ENCODE measurements around the gene HEPHL1.
A peak's percentile ranks its signal among the peaks of the same experiment; 100 is the strongest.
"Not testable (repeated sequence)": the region's sequence is repeated elsewhere in the genome, so short reads cannot be mapped to it uniquely, and the experiment has no call there.

Gene HEPHL1

DNA sequence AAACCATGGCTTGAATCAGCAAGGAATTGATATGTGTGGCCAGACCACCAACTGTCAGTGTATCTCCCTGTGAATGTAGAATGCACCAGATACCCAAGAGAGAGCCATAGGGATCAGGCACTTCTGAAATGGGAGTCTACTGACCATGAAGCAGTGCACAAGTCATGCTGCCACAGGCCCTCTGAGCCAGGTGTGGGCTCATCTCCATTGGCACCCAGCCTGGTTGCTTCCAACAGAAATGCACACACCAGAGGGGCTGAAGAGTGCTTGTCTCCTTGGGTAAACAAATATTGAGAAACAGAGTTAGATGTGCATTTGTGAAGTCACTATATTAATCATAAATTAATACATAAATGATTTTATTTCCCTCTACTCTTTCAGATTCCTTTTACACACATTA, 79.1 kb downstream of the HEPHL1 start:
- DNase-seq (ENCODE audit: low spot score in 2 of 2) (no peak), ATAC-seq (no peak)
- Mint-ChIP-seq H3K36me3 (no peaks in the 10 kb centered on the region), H3K4me1 (no peaks in the 10 kb centered on the region), H3K4me3 (no peak overlapping the region), H3K27ac (no peak overlapping the region), H3K9me3 (peaks cover 18% of the 10 kb centered on the region)

DNA sequence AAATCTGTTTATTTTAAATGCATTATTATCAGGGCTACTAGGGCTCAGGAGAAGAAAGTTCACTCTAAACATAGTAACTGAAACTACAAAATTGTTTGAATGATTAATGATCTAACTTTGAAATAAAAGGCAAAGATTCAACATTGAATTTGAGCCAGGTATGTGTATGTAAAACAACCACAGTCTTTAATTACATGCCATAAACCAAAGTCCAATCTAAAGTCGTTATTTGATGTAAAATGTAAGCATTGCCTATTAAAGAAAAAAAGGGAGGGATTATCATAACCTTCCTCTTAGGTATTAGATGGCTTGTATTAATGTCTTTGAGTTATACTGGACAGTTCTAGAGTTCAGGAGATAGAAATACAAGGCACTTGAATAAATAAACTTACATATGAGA, 82.3 kb downstream of the HEPHL1 start:
- DNase-seq (ENCODE audit: low spot score in 2 of 2) (no peak), ATAC-seq (no peak)
- Mint-ChIP-seq H3K36me3 (no peaks in the 10 kb centered on the region), H3K27ac (no peak overlapping the region), H3K4me1 (no peaks in the 10 kb centered on the region), H3K9me3 (peaks cover 5% of the 10 kb centered on the region), H3K4me3 (no peak overlapping the region)

DNA sequence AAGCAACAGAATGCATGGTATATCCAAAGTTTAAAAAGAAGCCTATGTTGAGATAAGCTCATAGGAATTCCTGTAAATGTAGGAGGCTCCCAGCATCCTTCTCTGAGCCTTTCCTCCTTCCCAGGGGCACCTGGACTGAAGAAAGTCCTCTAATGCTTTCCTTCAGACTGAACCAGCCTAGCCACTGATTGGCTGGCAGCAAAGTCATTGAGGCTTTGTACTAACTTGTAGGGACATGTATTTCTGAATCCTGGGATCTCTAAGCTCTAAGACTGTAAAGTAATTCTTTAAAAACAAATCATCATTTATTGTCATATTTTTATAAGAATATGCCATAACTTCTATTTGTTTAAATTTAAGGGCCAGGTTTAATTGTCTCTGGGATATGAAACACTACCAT, 83.6 kb downstream of the HEPHL1 start:
- DNase-seq (ENCODE audit: low spot score in 2 of 2) (no peak), ATAC-seq (no peak)
- Mint-ChIP-seq H3K27ac (no peak overlapping the region), H3K9me3 (peaks cover 3% of the 10 kb centered on the region), H3K4me1 (no peaks in the 10 kb centered on the region), H3K36me3 (no peaks in the 10 kb centered on the region), H3K4me3 (no peak overlapping the region)

DNA sequence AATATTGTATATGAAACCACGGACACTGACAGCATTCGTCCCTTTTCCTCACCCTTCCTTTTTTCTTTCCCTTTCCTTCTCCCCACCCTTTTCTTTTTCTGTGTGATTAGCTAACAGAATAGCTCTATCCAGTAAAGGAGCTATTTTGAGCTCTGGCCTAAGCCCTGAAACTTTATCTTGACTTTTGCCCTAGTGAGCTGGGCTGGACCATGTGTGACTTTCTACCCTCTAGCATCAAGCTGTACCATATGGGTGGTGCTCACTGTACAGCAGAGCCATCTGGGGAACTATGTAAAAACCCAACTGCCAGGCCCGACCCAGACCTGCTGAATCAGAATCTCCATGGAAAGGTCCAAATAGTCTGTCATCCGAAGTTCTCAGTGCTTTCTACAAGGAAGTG, 85.6 kb downstream of the HEPHL1 start:
- ATAC-seq (no peak), DNase-seq (ENCODE audit: low spot score in 2 of 2) (no peak)
- H3K4me1 Mint-ChIP-seq = no peaks in the 10 kb centered on the region
- no peak overlapping the region for H3K4me3 Mint-ChIP-seq
- H3K27ac Mint-ChIP-seq = no peak overlapping the region
- no peaks in the 10 kb centered on the region for H3K36me3 Mint-ChIP-seq
- H3K9me3 Mint-ChIP-seq = peaks cover under 1% of the 10 kb centered on the region

DNA sequence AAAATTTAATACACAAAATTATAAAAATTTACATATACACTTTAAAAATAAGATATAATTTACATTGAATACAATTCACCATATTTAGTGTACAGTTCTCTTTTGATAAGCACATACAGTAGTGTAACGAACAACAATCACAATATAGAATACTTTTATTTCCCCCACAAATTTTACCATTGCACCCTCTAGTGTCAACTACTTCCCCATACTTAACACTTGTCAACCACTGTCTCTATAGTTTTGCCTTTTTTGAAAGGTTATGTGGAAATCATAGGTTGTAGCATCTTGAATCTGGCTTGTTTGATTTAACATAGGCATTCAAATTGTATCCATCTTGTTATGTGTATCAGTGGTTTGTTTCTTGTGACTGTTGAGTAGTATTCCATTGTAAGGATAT, 86.2 kb downstream of the HEPHL1 start:
- H3K27ac Mint-ChIP-seq = no peak overlapping the region
- H3K4me1 Mint-ChIP-seq = no peaks in the 10 kb centered on the region
- no peaks in the 10 kb centered on the region for H3K36me3 Mint-ChIP-seq
- ATAC-seq (no peak), DNase-seq (ENCODE audit: low spot score in 2 of 2) (no peak)
- H3K9me3 Mint-ChIP-seq = no peaks in the 10 kb centered on the region
- no peak overlapping the region for H3K4me3 Mint-ChIP-seq

DNA sequence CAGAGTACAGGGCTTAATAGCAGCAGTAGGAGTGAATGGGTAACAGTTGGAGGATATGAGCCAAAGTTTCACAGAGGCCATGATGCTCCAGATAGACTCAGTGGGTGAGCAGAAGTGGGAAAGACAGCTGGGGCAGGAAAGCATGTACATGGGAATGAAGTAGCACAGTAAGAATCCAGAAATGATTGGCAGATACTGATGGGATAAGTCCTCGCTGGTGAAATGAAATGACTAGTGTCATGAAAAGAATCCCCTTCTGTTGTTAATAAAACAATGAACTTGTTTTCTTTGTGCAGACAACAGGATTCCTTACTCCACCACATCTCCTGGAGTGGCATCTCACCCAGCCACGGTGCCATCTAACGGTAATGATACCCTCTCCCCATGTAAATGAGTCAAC, 90.1 kb downstream of the HEPHL1 start:
- H3K4me1 Mint-ChIP-seq = no peaks in the 10 kb centered on the region
- H3K36me3 Mint-ChIP-seq = no peaks in the 10 kb centered on the region
- no peak for DNase-seq (ENCODE audit: low spot score in 2 of 2)
- no peak overlapping the region for H3K4me3 Mint-ChIP-seq
- no peak overlapping the region for H3K27ac Mint-ChIP-seq
- no peak for ATAC-seq
- H3K9me3 Mint-ChIP-seq = no peaks in the 10 kb centered on the region

DNA sequence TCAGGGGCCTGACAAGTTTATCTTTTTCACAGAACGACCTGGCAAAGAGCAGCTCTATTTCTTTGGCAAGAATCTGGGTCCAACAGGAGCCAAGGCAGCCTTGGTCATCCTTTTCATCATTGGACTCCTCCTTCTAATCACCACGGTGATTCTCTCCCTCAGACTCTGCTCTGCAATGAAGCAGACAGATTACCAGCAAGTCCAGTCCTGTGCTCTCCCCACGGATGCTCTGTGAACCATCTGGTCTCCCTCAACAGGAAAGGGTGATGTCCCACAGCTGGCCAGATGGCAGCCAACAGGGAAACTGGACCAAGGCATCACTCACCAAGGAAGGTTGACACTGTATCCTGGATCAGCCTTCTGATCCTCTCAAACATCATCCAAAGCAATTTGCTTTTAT, 90.5 kb downstream of the HEPHL1 start:
- Mint-ChIP-seq H3K9me3 (no peaks in the 10 kb centered on the region), H3K36me3 (no peaks in the 10 kb centered on the region), H3K27ac (no peak overlapping the region), H3K4me3 (no peak overlapping the region), H3K4me1 (no peaks in the 10 kb centered on the region)
- DNase-seq (ENCODE audit: low spot score in 2 of 2) = no peak
- no peak for ATAC-seq

DNA sequence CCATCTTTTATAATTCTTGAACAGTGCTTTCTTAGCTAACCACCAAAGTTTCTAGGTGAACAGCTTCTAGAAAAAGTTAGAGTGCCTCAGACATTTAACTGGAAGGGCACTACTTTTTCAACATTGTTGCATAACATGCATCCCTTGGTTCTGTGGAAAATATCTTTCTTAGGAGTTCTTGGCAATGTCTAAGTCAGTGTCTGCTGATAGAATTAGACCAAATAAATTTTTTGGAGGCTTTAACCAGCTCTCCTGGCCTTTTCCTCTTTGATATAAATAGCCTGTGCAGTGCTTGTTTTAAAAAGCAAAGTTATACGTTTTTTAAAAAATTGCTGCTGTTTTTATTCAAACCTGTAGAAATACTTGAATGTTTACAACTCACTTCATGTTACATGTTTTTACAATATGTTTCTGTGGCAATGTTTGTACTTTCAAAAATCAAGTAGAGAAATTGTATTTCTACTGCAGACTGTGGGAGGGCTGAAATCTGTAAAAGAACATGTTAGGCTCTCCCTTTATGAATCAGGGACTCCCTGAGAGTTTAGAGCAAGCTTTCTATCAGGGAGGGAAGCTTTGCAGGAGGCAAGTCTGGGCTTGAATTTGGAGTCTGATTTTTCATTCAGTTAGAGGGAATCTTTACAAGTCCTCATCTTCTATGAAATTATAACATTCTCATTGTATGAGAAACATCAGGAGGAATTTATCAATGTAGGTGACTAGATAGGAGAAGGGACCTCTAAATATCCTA, 91.2 kb downstream of the HEPHL1 start:
- DNase-seq (ENCODE audit: low spot score in 2 of 2) (no peak), ATAC-seq (no peak)
- Mint-ChIP-seq H3K4me3 (no peak overlapping the region), H3K9me3 (no peaks in the 10 kb centered on the region), H3K36me3 (no peaks in the 10 kb centered on the region), H3K27ac (no peak overlapping the region), H3K4me1 (no peaks in the 10 kb centered on the region)

DNA sequence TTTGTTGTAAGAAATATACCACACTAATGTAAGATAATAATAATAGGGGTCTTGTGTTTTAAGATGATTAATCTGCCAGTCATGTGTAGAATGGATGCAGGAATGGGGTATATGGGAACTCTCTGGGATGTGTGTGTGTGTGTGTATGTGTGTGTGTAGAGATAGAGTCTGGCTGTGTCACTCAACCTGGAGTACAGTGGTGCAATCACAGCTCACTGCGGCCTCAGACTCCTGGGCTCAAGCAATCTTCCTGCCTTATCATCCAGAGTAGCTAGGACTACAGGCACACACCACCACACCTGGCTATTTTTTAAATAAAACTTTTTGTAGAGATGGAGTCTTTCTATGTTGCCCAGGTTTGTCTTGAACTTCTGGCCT, 96.0 kb downstream of the HEPHL1 start:
- Mint-ChIP-seq H3K27ac (no peak overlapping the region), H3K4me1 (no peaks in the 10 kb centered on the region), H3K9me3 (no peaks in the 10 kb centered on the region), H3K36me3 (no peaks in the 10 kb centered on the region), H3K4me3 (no peak overlapping the region)
- DNase-seq (ENCODE audit: low spot score in 2 of 2) = no peak
- no peak for ATAC-seq

DNA sequence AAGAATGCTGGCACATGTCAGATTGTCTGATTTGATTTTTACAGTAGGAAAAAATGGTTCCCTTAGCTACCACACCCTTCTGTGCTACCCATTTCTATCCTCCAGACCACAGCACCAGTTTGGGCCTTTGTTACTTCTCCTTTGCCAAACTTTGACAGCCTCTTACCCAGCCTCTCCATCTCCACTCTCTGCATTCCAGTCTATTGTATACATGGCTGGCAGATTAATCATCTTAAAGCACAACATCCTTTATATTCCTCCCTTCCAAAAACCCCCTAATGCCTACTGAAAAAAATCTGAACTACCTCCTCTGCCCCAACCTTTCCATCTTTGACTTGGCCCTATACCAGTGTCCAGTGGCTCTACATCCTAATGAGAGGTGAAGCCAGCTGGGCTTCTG, 96.7 kb downstream of the HEPHL1 start:
- Mint-ChIP-seq H3K36me3 (no peaks in the 10 kb centered on the region), H3K9me3 (no peaks in the 10 kb centered on the region), H3K4me1 (no peaks in the 10 kb centered on the region), H3K27ac (no peak overlapping the region), H3K4me3 (no peak overlapping the region)
- DNase-seq (ENCODE audit: low spot score in 2 of 2) (no peak), ATAC-seq (no peak)

DNA sequence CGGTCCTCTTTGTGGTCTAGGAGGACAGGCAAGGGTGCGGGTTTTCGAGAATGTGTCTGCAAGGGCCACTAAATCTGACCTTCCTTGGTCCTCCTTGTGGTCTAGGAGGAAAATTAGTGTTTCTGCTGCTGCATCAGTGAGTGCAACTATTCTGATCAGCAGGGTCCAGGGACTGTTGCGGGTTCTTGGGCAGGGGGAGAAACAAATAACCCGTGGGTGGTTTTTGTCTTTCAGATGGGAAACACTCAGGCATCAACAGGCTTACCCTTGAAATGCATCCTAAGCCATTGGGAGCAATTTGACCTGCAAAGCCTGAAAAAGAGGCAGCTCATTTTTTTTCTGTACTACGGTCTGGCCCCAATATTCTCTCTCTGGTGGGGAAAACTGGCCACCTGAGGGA, 98.5 kb downstream of the HEPHL1 start:
- ATAC-seq; H3K27ac Mint-ChIP-seq; DNase-seq (ENCODE audit: low spot score in 2 of 2); H3K4me3 Mint-ChIP-seq; H3K36me3 Mint-ChIP-seq; H3K4me1 Mint-ChIP-seq; H3K9me3 Mint-ChIP-seq: not testable (repeated sequence)

DNA sequence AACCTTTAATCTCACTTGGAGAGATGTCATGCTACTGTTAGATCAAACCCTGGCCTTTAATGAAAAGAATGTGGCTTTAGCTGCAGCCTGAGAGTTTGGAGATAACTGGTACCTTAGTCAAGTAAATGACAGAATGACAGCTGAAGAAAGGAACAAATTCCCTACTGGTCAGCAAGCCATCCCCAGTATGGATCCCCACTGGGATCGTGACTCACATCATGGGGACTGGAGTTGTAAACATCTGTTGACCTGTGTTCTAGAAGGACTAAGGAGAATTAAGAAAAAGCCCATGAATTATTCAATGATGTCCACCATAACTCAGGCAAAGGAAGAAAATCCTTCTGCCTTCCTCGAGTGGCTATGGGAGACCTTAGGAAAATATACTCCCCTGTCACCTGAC, 99.4 kb downstream of the HEPHL1 start:
- H3K9me3 Mint-ChIP-seq; ATAC-seq; H3K36me3 Mint-ChIP-seq; H3K27ac Mint-ChIP-seq; H3K4me3 Mint-ChIP-seq; DNase-seq (ENCODE audit: low spot score in 2 of 2); H3K4me1 Mint-ChIP-seq: not testable (repeated sequence)

DNA sequence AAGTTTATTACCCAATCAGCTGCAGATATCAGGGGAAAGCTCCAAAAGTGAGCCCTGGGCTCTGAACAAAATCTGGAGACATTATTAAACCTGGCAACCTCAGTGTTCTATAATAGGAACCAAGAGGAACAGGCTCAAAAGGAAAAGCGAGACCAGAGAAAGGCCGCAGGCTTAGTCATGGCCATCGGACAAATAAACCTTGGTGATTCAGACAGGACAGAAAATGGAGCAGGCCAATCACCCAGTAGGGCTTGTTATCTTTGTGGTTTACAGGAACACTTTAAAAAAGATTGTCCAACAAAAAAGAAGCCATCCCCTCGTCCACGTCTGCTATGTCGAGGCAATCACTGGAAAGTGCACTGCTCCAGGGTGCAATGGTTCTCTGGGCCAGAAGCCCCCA, 99.8 kb downstream of the HEPHL1 start:
- DNase-seq (ENCODE audit: low spot score in 2 of 2) = no peak
- H3K27ac Mint-ChIP-seq = no peak overlapping the region
- no peaks in the 10 kb centered on the region for H3K36me3 Mint-ChIP-seq
- no peaks in the 10 kb centered on the region for H3K9me3 Mint-ChIP-seq
- no peak for ATAC-seq
- no peak overlapping the region for H3K4me3 Mint-ChIP-seq
- H3K4me1 Mint-ChIP-seq = no peaks in the 10 kb centered on the region

DNA sequence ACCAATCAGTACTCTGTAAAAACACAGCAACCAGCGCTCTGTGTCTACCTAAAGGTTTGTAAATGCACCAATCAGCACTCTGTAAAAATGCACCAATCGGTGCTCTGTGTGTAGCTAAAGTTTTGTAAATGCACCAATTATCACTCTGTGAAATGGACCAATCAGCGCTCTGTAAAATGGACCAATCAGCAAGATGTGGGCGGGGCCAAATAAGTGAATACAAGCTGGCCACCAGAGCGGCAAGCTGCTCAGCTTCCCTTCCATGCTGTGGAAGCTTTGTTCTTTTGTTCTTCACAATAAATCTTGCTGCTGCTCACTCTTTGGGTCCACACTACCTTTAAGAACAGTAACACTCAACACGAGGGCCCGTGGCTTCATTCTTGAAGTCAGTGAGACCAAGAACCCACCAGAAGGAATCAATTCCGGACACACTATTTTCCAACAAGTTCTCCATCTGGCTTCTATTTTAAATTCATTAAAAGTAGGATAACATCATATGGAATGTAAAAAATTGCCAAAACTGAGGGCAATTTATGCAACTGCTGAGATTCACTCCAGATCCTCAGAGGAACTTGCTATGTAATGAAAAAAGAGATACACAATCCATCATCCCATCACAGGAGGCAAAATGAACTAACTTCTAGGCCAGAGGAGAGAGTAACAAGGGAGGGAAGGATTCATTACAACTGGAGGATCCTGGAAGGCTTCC, 104.4 kb downstream of the HEPHL1 start:
- Mint-ChIP-seq H3K9me3 (no peaks in the 10 kb centered on the region), H3K27ac (no peak overlapping the region), H3K36me3 (peaks cover 8% of the 10 kb centered on the region), H3K4me3 (no peak overlapping the region), H3K4me1 (peaks cover 19% of the 10 kb centered on the region)
- no peak for ATAC-seq
- DNase-seq (ENCODE audit: low spot score in 2 of 2) = no peak

DNA sequence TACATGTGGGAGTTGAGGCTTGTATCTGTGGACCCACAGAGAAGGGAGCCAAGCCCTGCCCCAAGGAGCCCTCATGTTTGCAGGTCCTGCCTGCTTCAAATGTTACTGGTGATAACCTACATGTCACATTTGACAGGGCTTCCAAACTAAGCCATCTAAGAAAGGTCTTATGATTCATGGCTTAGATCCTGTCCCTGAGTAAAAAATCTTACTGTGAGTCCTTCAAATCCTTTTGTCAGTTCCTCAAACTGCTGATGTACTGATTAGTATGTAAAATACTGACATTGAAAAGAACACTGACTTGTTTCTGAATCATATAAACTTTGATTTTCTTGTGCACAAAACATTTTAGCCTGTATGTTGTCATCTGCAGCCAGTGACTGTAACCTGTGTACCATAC, 106.5 kb downstream of the HEPHL1 start:
- Mint-ChIP-seq H3K27ac (no peak overlapping the region), H3K4me3 (no peak overlapping the region)
- no peak for ATAC-seq

DNA sequence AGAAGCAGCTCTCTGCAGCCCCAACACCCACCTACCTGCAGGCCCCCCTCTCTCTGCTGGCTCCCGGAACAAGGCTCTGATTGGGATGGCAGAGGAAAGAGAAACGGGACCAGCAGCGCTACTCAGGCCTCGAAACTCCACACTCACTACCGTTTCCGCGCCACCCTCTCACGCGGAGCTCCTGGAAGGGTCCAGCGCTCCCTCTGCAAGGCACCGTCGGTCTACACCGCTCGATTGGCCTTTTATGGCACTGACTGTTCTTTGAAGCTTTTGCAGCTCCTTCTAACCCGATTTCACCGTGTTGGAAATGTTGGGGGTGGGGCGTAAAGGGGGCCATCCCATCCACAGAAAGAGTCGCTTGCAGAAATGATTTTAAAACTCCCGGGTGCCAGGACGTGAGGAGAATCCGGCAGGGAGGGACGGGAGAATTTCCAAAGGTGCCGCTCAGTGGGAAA, 107.2 kb downstream of the HEPHL1 start:
- DNase-seq (ENCODE audit: low spot score in 2 of 2) = peak in 1 of 2 donors; percentile 86
- ATAC-seq = peak; percentile 44
- Mint-ChIP-seq H3K4me1 (peaks cover 24% of the 10 kb centered on the region), H3K4me3 (no peak overlapping the region), H3K9me3 (no peaks in the 10 kb centered on the region), H3K27ac (no peak overlapping the region), H3K36me3 (peaks cover 8% of the 10 kb centered on the region)

More for the DNA sequence above, 106.5 kb downstream of the HEPHL1 start:
- no peak for DNase-seq (ENCODE audit: low spot score in 2 of 2)
- H3K4me1 Mint-ChIP-seq = peaks cover 19% of the 10 kb centered on the region
- no peaks in the 10 kb centered on the region for H3K9me3 Mint-ChIP-seq
- peaks cover 8% of the 10 kb centered on the region for H3K36me3 Mint-ChIP-seq

All from stimulated activated effector memory CD8-positive, alpha-beta T cell treated with anti-CD3 and anti-CD28 coated beads, Interleukin-12 subunit alpha, Interleukin-12 subunit beta, amount 100 ng/mL, for 72 hours (primary cell).